ENCODE results near the gene PAX3.

DNA sequence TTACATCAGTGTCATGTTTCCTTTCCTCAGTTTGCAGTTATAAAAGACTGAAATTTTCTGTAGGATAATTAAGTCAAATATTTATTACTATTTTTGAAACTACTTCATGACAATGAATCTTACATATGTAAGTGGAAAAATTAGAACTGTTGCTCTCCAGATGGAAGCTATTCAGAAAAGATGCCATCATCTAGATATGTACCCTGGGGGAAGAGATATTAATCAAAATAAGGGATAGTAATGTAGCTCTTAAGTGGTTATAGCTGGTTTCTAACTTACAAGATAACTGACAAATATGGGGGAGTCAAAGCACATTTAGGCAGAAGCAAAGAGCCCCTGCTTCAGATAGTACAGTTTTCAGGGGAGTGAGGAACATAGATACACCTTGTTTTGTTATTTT, 38.1 kb upstream of the PAX3 start:
- TF ChIP-seq, protein P1, sequence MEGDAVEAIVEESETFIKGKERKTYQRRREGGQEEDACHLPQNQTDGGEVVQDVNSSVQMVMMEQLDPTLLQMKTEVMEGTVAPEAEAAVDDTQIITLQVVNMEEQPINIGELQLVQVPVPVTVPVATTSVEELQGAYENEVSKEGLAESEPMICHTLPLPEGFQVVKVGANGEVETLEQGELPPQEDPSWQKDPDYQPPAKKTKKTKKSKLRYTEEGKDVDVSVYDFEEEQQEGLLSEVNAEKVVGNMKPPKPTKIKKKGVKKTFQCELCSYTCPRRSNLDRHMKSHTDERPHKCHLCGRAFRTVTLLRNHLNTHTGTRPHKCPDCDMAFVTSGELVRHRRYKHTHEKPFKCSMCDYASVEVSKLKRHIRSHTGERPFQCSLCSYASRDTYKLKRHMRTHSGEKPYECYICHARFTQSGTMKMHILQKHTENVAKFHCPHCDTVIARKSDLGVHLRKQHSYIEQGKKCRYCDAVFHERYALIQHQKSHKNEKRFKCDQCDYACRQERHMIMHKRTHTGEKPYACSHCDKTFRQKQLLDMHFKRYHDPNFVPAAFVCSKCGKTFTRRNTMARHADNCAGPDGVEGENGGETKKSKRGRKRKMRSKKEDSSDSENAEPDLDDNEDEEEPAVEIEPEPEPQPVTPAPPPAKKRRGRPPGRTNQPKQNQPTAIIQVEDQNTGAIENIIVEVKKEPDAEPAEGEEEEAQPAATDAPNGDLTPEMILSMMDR (IDR thresholded peaks at IDR 0.05): no peak
- TF ChIP-seq POLR2A (IDR thresholded peaks at IDR 0.05): no peak

All from Peyer's patch (tissue), 4 donors.